Measurements from ENCODE around the gene TRDN.

DNA sequence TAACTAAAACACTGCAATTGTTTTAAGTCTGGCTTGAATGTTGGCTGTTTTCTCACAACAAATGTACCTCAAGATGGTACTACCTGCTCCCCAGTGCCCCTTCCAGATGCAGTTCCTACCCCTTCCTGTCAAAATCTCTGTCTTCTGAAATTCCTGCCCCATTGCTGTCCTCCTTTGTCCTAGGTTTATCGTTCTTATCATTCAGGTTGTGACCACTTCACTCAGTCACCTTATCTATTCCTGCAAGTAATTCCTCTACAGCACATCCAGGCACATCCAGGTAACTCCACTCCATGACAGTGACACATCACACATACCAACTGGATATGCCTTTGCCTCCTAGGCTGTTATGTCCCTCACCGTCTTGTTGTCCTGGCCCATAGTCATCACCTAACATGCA is 90.2 kb downstream of the TRDN start:
- no peak for TF ChIP-seq POLR2AphosphoS5 (IDR thresholded peaks at IDR 0.05; ENCODE audit: borderline replicate concordance, low read depth, low read length)
- TF ChIP-seq EZH2 (IDR thresholded peaks at IDR 0.05): no peak
- no peak for TF ChIP-seq FOXP2 (optimal IDR thresholded peaks at IDR 0.05; ENCODE audit: control extremely low read depth, extremely low read length, insufficient read depth)

All from SK-N-MC (cell line).